Endothelial cell of umbilical vein (primary cell): ENCODE data around the gene PMVK. TPM values are rescaled to one million over a fixed set of nuclear protein-coding genes. Genes with fewer than 3 reads are reported as not detected.

ENCODE experiments used
- BruUV-seq: library from RNA; stranded (reverse); fragments of 400-500 nt; replicated peaks from 2 replicates; lab custom pipeline; 2021; lab: Mats Ljungman, UMichigan
- CTCF ChIA-PET: fragments of 300-600, 350-600 bp; sonication (Branson Sonifier 250); formaldehyde crosslinking; loops from one replicate; lab custom pipeline; 2021; ENCODE audit warnings: antibody characterized with exemption, inconsistent platforms; lab: Charles Lee
- POLR2A ChIA-PET: fragments of 300-600, 350-600 bp; sonication (Branson Sonifier 250); formaldehyde crosslinking; loops from one replicate; lab custom pipeline; 2021; ENCODE audit warnings: antibody characterized with exemption, inconsistent platforms; lab: Charles Lee
- DNase-seq: peaks from one replicate; pipeline ENCODE4 v3.0.0-alpha.2; 2011; ENCODE audit warnings: low read depth, low spot score
- FAIRE-seq: peaks from 2 replicates; lab custom pipeline; 2011; peaks lifted over from hg19 to GRCh38; lab: Jason Lieb, UNC
- H2AFZ ChIP-seq: 2 replicates; pipeline ENCODE4 v1.6.0; 2012; ENCODE audit warnings: low read depth, low read length, control low read depth, inconsistent platforms
- H3K27ac ChIP-seq: 2 replicates; pipeline ENCODE4 v1.5.1; 2011; ENCODE audit warnings: low read depth, mild to moderate bottlenecking, control low read depth, low read length, moderate library complexity; ENCODE audit not compliant: insufficient read depth
- H3K27me3 ChIP-seq, 2 experiments: 2 replicates each; pipeline versions ENCODE4 v1.6.0 to v1.6.1; 2011; ENCODE audit warnings: low read length in 2 of 2, mixed read lengths in 1 of 2; ENCODE audit not compliant: control insufficient read depth in 2 of 2, insufficient read depth in 2 of 2
- H3K36me3 ChIP-seq, 2 experiments: 2 replicates in 1 of 2; 3 replicates in 1 of 2; pipeline ENCODE4 v1.5.1; 2011; ENCODE audit warnings: low read length in 2 of 2, mild to moderate bottlenecking in 1 of 2, moderate library complexity in 1 of 2; ENCODE audit not compliant: control insufficient read depth in 2 of 2, insufficient read depth in 2 of 2; ENCODE audit errors: extremely low read depth in 1 of 2
- H3K4me1 ChIP-seq: 3 replicates; pipeline ENCODE4 v1.5.1; 2011; ENCODE audit warnings: mild to moderate bottlenecking, low read length; ENCODE audit not compliant: control insufficient read depth, insufficient read depth; ENCODE audit errors: extremely low read depth
- H3K4me2 ChIP-seq: 2 replicates; pipeline ENCODE4 v1.6.1; 2011; ENCODE audit warnings: low read length, control low read depth, mixed read lengths; ENCODE audit not compliant: insufficient read depth
- H3K4me3 ChIP-seq, 3 experiments: fragments of 200-600 bp in 1 of 3; sonication (generic), shearing (Covaris generic) in 1 of 3; replicated peaks in 1 of 3; 2 replicates each; pipeline ENCODE4 v1.5.1; 2011 to 2016; ENCODE audit warnings: control low read depth in 3 of 3, low read length in 3 of 3, mild to moderate bottlenecking in 2 of 3, inconsistent platforms in 1 of 3, low read depth in 1 of 3, moderate library complexity in 1 of 3; ENCODE audit not compliant: insufficient read depth in 1 of 3
- H3K79me2 ChIP-seq: 2 replicates; pipeline ENCODE4 v1.6.0; 2012; ENCODE audit warnings: low read length, inconsistent platforms; ENCODE audit not compliant: control insufficient read depth, insufficient read depth
- H3K9ac ChIP-seq: replicated peaks from 2 replicates; pipeline ENCODE3; 2011; ENCODE audit warnings: low read length, control low read depth; ENCODE audit not compliant: insufficient read depth; ENCODE audit errors: extremely low read depth
- H3K9me1 ChIP-seq: replicated peaks from 3 replicates; pipeline ENCODE4 v1.6.0; 2011; ENCODE audit warnings: mild to moderate bottlenecking, low read length; ENCODE audit not compliant: control insufficient read depth, insufficient read depth; ENCODE audit errors: extremely low read depth
- H3K9me3 ChIP-seq: replicated peaks from 2 replicates; pipeline ENCODE4 v1.5.1; 2012; ENCODE audit warnings: low read length, inconsistent platforms; ENCODE audit not compliant: control insufficient read depth, insufficient read depth
- H4K20me1 ChIP-seq: replicated peaks from 2 replicates; pipeline ENCODE3; 2011; ENCODE audit warnings: mild to moderate bottlenecking, low read length; ENCODE audit not compliant: control insufficient read depth, insufficient read depth; ENCODE audit errors: extremely low read depth
- EZH2 ChIP-seq: IDR thresholded peaks from 2 replicates; pipeline ENCODE4 v1.6.1; 2012; ENCODE audit warnings: borderline replicate concordance, low read depth, mild to moderate bottlenecking, moderate library complexity, low read length, inconsistent platforms; ENCODE audit not compliant: severe bottlenecking
- FOS ChIP-seq: IDR thresholded peaks from 2 replicates; pipeline ENCODE4 v1.6.1; 2011; ENCODE audit warnings: mild to moderate bottlenecking, low read length, moderate library complexity, borderline replicate concordance; ENCODE audit not compliant: insufficient read depth
- GATA2 ChIP-seq: IDR thresholded peaks from 2 replicates; pipeline ENCODE4 v1.7.0; 2011; ENCODE audit warnings: low read depth, mild to moderate bottlenecking, moderate library complexity, mixed read lengths, low read length; ENCODE audit not compliant: insufficient read length, insufficient read depth
- JUN ChIP-seq: IDR thresholded peaks from 2 replicates; pipeline ENCODE4 v1.6.1; 2011; ENCODE audit warnings: borderline replicate concordance, low read depth; ENCODE audit not compliant: insufficient read length, insufficient read depth
- MAX ChIP-seq: IDR thresholded peaks from 2 replicates; pipeline ENCODE4 v1.6.1; 2011; ENCODE audit not compliant: insufficient read depth, insufficient read length
- MYC ChIP-seq: IDR thresholded peaks from one replicate; pipeline ENCODE4 v1.6.1; 2011; ENCODE audit warnings: mild to moderate bottlenecking, low read depth, low read length
- POLR2A ChIP-seq: IDR thresholded peaks from 2 replicates; pipeline ENCODE4 v1.6.1; 2012; ENCODE audit warnings: low read depth, mild to moderate bottlenecking, control low read depth, low read length
- POLR2AphosphoS5 ChIP-seq: IDR thresholded peaks from 2 replicates; pipeline ENCODE4 v1.6.1; 2012; ENCODE audit warnings: low read depth, mild to moderate bottlenecking, control low read depth, low read length, moderate library complexity; ENCODE audit not compliant: insufficient read depth
- dilution Hi-C: fragments of 300-500 bp; cut with MboI; formaldehyde crosslinking; loops from one replicate; pipeline ENCODE4 v1.15.0; 2019; ENCODE audit warnings: low sequenced_read_pairs; ENCODE audit not compliant: extremely low pct_ligation_motif_present
- intact Hi-C: fragments of 100-400 bp; cut with micrococcal nuclease; formaldehyde crosslinking; loops from one replicate; pipeline ENCODE4 v1.10.0; 2022
- polyA plus RNA-seq, 4 experiments: library from polyadenylated mRNA; depleted of rRNA in 3 of 4; stranded (reverse) in 3 of 4; unstranded in 1 of 4; fragments of >200 nt; gene quantifications; 2 replicates each; pipeline versions ENCODE4 v1.2.1 to v1.2.3, GENCODE V29; 2011 to 2012; ENCODE audit warnings: missing spikeins in 1 of 4
- total RNA-seq: library from RNA; stranded (reverse); gene quantifications from 2 replicates; pipeline ENCODE4 v1.2.3, GENCODE V29; 2021
- TF ChIP-seq, protein P1 (sequence below), 2 donors: IDR thresholded peaks; 1 replicate in 1 of 2; 2 replicates in 1 of 2; pipeline ENCODE4 v1.5.1; 2011; ENCODE audit warnings: low read length in 2 of 2, mild to moderate bottlenecking in 2 of 2, moderate library complexity in 2 of 2, control low read depth in 1 of 2, inconsistent platforms in 1 of 2, low read depth in 1 of 2; ENCODE audit not compliant: insufficient read depth in 1 of 2; ENCODE audit errors: extremely low read depth in 1 of 2

Gene PMVK
- total and polyA plus RNA-seq, 2 donors (not counting 3 experiments of a cell fraction or from before 2014, with no cell fraction given): 22.6 to 32.7 TPM

DNA sequence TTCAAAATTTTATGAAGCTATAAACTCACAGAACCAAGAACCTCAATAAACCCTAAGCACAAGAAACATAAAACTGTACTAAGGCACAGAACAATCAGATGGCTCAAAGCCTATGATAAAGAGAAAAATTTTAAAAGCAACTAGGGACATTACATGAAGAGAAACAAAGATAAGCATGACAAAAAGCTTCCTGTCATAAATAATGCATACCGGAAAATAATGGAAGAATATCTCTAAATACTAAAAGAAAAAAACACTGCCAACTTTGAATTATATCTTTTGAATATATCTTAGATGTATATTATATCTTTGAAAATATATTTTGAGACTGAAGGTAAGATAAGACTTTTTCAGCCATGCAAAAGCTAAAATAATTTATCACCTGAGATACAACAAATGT lies 45.1 kb downstream of the PMVK start:
- no peak for DNase-seq
- ChIA-PET POLR2A (no interaction called here), CTCF (interaction anchor here (0.7 to 1.7 kb wide), 6 partner anchors 9 to 132 kb away, joined by 3 to 15 read pairs (median 4); no protein-coding TSS in a partner anchor)
- no peak overlapping the region for H3K9ac ChIP-seq
- H3K4me2 ChIP-seq: no peak overlapping the region
- intact Hi-C loops (no loop called here), dilution Hi-C loops (no loop called here)
- H3K9me1 ChIP-seq: no peaks in the 10 kb centered on the region
- H4K20me1 ChIP-seq: no peaks in the 10 kb centered on the region
- no peak overlapping the region for H3K4me3 ChIP-seq
- H3K27me3 ChIP-seq: peaks cover 9 to 15% of the 10 kb centered on the region in 2 experiments
- no peaks in the 10 kb centered on the region for H3K79me2 ChIP-seq
- H3K9me3 ChIP-seq: no peaks in the 10 kb centered on the region
- no peak overlapping the region for H3K27ac ChIP-seq
- no peak for TF ChIP-seq FOS
- TF ChIP-seq POLR2A: no peak
- H2AFZ ChIP-seq: no peak overlapping the region
- FAIRE-seq: no peak
- no peaks in the 10 kb centered on the region for H3K36me3 ChIP-seq
- no peaks in the 10 kb centered on the region for H3K4me1 ChIP-seq
- no TSS peak for BruUV-seq

GRCh38 chr1:154888757-154889156 lies 47.8 kb downstream of the PMVK start:
- no peak overlapping the region for H3K4me3 ChIP-seq
- intact Hi-C loops (no loop called here), dilution Hi-C loops (no loop called here)
- peaks cover 6 to 7% of the 10 kb centered on the region in 2 experiments for H3K27me3 ChIP-seq
- no peak overlapping the region for H3K27ac ChIP-seq
- H3K36me3 ChIP-seq: no peaks in the 10 kb centered on the region
- H4K20me1 ChIP-seq: no peaks in the 10 kb centered on the region
- no peak overlapping the region for H3K9ac ChIP-seq
- BruUV-seq: no TSS peak
- no peaks in the 10 kb centered on the region for H3K9me3 ChIP-seq
- no peaks in the 10 kb centered on the region for H3K9me1 ChIP-seq
- no peak for TF ChIP-seq JUN
- no peak for TF ChIP-seq MAX
- TF ChIP-seq, protein P1, sequence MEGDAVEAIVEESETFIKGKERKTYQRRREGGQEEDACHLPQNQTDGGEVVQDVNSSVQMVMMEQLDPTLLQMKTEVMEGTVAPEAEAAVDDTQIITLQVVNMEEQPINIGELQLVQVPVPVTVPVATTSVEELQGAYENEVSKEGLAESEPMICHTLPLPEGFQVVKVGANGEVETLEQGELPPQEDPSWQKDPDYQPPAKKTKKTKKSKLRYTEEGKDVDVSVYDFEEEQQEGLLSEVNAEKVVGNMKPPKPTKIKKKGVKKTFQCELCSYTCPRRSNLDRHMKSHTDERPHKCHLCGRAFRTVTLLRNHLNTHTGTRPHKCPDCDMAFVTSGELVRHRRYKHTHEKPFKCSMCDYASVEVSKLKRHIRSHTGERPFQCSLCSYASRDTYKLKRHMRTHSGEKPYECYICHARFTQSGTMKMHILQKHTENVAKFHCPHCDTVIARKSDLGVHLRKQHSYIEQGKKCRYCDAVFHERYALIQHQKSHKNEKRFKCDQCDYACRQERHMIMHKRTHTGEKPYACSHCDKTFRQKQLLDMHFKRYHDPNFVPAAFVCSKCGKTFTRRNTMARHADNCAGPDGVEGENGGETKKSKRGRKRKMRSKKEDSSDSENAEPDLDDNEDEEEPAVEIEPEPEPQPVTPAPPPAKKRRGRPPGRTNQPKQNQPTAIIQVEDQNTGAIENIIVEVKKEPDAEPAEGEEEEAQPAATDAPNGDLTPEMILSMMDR (IDR thresholded peaks at IDR 0.05; ENCODE audit: extremely low read depth in 1 of 2, insufficient read depth in 1 of 2, low read depth in 1 of 2, low read length in 2 of 2): no peak
- TF ChIP-seq MYC: no peak
- no peak for TF ChIP-seq POLR2AphosphoS5
- TF ChIP-seq GATA2: no peak
- TF ChIP-seq FOS: no peak
- TF ChIP-seq EZH2: no peak
- TF ChIP-seq POLR2A: no peak
- DNase-seq (no peak), FAIRE-seq (no peak)
- H3K4me1 ChIP-seq: peaks cover 18% of the 10 kb centered on the region
- H2AFZ ChIP-seq: no peak overlapping the region
- ChIA-PET POLR2A (no interaction called here), CTCF (no interaction called here)
- no peaks in the 10 kb centered on the region for H3K79me2 ChIP-seq
- H3K4me2 ChIP-seq: no peak overlapping the region
